Activated CD8-positive, alpha-beta memory T cell treated with anti-CD3 and anti-CD28 coated beads for 36 hours (primary cell): ENCODE measurements around the gene MOB4. TPM values are rescaled to one million over a fixed set of nuclear protein-coding genes. Genes with fewer than 3 reads are reported as not detected.
"Not testable (repeated sequence)": the region's sequence is repeated elsewhere in the genome, so short reads cannot be mapped to it uniquely, and the experiment has no call there.

ENCODE experiments used
- CTCF ChIA-PET: fragments of 350-600 bp; sonication (Branson Sonifier 250); formaldehyde crosslinking; loops from one replicate; lab custom pipeline; 2021; ENCODE audit warnings: antibody characterized with exemption; lab: Charles Lee
- POLR2A ChIA-PET: fragments of 350-600 bp; sonication (Branson Sonifier 250); formaldehyde crosslinking; loops from one replicate; lab custom pipeline; 2021; ENCODE audit warnings: antibody characterized with exemption; lab: Charles Lee
- total RNA-seq, 2 experiments: library from RNA; stranded (reverse); gene quantifications; one replicate each; pipeline ENCODE4 v1.2.3, GENCODE V29; 2021

The MOB4 gene
- total RNA-seq, 2 experiments from 2014 or later = 23.4 to 23.6 TPM

DNA sequence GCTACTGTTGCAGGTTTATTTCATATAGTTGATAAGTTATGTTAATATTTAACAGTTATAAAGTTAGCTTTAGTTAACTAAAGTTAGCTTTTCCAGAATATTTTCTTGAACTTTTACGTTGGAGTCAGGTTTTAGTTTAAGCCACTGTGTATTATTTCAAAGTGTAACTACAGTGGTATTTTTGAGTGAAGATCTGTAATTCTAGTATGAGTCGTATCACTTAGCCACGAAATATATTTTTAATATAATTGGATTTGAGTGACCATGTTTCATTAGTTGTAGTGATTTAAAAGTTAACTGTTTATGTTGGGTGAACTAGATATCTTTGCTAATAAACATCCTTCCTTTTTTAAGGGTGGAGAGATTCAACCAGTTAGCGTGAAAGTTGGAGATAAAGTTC lies 13.2 kb upstream of the MOB4 start:
- POLR2A ChIA-PET = interaction anchor here (0.6 to 4.7 kb wide), 3 partner anchors 14 to 68 kb away, joined by 4 to 28 read pairs (median 4); partner anchors contain the start of gene SF3B1

GRCh38 chr2:197504000-197504399 lies 11.9 kb upstream of the MOB4 start:
- CTCF ChIA-PET = interaction anchor here (0.5 kb wide), 1 partner anchor 32 kb away, joined by 4 read pairs; no protein-coding TSS in a partner anchor
- POLR2A ChIA-PET = interaction anchor here (0.8 to 1.3 kb wide), 3 partner anchors 9 to 12 kb away, joined by 3 to 5 read pairs (median 3); partner anchors contain the start of gene MOB4

More for the DNA sequence above, 13.2 kb upstream of the MOB4 start:
- CTCF ChIA-PET = no interaction called here

- ChIA-PET CTCF (interaction anchor here (0.5 kb wide), 1 partner anchor 33 kb away, joined by 4 read pairs; no protein-coding TSS in a partner anchor), POLR2A (interaction anchor here (0.7 to 1.3 kb wide), 3 partner anchors 9 to 13 kb away, joined by 3 to 5 read pairs (median 4); partner anchors contain the start of gene MOB4)
Measured at GRCh38 chr2:197504512-197504911, 11.4 kb upstream of the MOB4 start.

GRCh38 chr2:197506658-197507057 lies 9.2 kb upstream of the MOB4 start:
- CTCF ChIA-PET = interaction anchor here (0.5 to 0.8 kb wide), 2 partner anchors 10 to 22 kb away, joined by 3 to 4 read pairs; no protein-coding TSS in a partner anchor
- POLR2A ChIA-PET = no interaction called here

GRCh38 chr2:197513915-197514314 lies 2.0 kb upstream of the MOB4 start:
- POLR2A ChIA-PET = interaction anchor here (0.6 kb wide), 1 partner anchor 42 kb away, joined by 3 read pairs; no protein-coding TSS in a partner anchor
- CTCF ChIA-PET = no interaction called here

DNA sequence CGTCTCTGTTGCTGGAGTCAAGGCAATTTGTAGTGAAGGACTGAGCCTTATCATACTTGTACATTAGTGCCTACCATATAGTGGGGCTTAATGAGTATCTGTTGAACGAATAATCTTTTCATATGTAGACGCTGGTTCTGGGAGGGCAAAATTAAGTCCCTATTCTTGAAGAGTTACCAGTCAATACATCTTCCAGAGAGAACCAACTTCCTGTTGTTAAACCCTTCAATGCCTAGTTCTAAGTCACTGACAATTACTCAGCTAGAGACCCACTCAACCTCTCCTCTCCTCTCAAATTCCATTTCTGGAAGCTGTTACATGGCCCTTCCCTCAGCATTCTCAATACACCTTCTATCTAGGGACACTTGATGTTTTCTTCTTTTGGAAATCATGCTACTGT lies 1.1 kb upstream of the MOB4 start:
- POLR2A ChIA-PET = interaction anchor here (1.4 to 3.6 kb wide), 2 partner anchors 10 to 15 kb away, joined by 3 to 54 read pairs; partner anchors contain the start of genes HSPD1 and HSPE1
- CTCF ChIA-PET = no interaction called here

DNA sequence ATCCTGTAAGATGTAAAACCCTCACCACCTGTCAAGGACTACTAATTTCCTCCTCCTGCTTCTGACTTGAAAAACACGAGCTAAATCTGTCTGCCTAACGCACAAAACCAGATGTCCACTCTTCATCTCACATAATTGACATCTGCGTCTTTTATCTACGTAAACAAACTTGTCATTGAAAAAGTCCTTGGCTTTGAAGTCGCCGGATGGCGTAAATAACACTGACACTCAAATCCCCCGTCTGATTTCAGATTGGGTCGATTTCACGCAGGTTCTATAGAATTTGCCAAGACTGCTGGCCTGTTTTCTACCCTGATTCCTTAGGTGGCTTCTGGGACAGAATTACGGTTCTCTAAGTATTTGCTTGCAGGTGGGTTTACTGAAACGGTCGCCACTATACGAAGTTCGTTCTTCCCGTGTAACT lies 539 bp upstream of the MOB4 start:
- ChIA-PET POLR2A (interaction anchor here (1.4 to 3.6 kb wide), 3 partner anchors 11 to 190 kb away, joined by 3 to 54 read pairs (median 7); partner anchors contain the start of genes HSPD1, HSPE1 and MARS2), CTCF (interaction anchor here (1.2 kb wide), 1 partner anchor 11 kb away, joined by 4 read pairs; no protein-coding TSS in a partner anchor)

DNA sequence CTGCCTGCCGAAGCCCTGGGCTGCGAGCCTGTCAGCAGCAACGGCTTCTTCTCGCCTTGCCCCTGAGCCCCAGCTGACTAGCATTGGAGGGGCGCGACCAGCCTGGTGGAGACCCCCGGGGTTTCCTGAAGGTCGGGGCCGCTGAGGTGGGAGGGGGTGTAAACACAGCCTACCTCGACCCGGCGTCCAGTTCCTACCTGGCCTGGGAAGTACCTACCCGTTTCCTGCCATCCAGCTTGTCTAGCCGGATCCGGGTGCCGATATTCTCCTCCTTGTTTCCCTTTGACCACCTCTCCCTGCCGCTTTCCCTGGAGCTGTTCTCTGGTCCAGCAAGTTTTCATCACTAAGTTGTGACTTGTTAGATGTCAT lies 511 bp downstream of the MOB4 start:
- ChIA-PET CTCF (interaction anchor here (1.1 to 1.2 kb wide), 3 partner anchors 10 to 188 kb away, joined by 3 to 4 read pairs (median 4); partner anchors contain the start of gene MARS2), POLR2A (interaction anchor here (0.5 to 3.6 kb wide), 6 partner anchors 13 to 189 kb away, joined by 3 to 54 read pairs (median 4); partner anchors contain the start of genes COQ10B, HSPD1, HSPE1 and MARS2)

GRCh38 chr2:197517150-197517549 lies 1.3 kb downstream of the MOB4 start:
- POLR2A ChIA-PET = interaction anchor here (1.4 to 3.6 kb wide), 3 partner anchors 15 to 188 kb away, joined by 4 to 54 read pairs (median 7); partner anchors contain the start of genes HSPD1, HSPE1 and MARS2
- CTCF ChIA-PET = interaction anchor here (1.1 kb wide), 1 partner anchor 11 kb away, joined by 4 read pairs; no protein-coding TSS in a partner anchor

GRCh38 chr2:197538412-197538811 lies 22.5 kb downstream of the MOB4 start:
- ChIA-PET CTCF (no interaction called here), POLR2A (no interaction called here)

DNA sequence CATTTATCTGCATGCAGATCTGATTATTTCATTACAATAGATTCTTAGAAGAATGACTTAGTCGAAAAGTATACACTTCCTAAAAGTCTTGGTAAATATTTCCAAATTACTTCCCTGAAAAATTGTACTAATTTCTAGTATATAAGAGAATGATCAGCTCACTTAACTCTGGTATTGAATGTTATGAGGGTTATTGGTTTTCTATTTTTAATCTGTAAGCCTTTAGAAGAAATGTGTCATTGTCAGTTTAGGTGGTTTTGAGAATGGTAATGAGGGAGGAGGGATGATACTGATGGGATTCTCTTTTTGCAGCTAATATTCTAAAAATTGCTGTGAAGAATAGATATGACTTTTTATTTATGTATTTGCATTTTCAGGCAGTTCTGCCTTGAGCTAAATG lies 23.9 kb downstream of the MOB4 start:
- POLR2A ChIA-PET = interaction anchor here (0.6 kb wide), 1 partner anchor 47 kb away, joined by 4 read pairs; no protein-coding TSS in a partner anchor
- CTCF ChIA-PET = no interaction called here

DNA sequence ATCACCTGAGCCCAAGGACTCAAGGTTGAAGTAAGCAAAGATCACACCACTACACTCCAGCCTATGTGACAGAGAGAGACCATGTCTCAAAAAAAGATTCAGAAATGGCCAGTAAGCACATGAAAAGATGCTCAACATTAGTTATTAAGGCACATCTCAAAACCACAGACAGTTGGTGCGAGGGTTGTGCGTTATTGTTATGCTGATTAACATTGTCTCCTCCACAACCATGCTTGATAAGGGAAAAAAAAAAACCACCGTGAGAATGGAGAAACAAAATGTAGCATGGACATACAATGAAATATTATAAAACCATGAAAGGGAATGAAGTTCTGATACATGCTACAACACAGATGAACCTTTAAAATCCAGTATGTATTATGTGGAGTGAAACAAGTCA lies 27.3 kb downstream of the MOB4 start:
- ChIA-PET POLR2A (no interaction called here), CTCF (no interaction called here)

DNA sequence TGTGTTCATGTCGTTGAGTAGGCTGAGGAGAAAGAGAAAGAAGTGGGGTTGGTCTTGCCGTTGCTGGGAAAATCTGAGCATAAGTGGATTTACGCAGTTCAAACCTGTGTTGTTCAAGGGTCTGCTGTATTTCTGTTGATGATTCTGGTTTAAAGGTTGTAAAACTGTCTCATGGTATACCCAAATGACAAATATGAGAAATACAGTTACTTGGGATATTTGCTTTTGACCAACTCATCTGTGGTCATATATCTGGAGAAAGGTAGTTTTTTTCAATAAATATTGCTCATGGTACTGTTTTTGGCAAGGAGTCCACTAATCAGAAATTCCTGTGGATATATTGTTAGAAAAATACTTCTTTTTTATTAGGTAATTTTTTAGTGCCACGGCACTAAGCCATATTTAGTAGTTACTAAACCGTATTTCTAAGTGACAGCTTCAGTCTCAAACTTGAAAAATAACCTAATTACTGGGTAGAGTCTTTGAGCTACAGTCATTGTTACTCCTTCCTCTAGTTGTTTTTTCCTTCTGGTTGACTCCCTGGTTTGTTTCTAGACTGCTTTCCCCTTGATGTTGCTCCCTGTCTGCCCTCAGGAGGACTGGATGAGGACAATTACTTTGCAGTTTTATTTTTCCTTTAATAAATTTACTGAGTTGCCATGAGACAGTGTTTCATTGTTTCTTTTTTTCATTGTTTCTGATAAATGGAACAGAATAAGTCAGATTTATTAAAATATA lies 31.5 kb downstream of the MOB4 start:
- POLR2A ChIA-PET = no interaction called here
- CTCF ChIA-PET = no interaction called here

GRCh38 chr2:197548582-197548981 lies 32.7 kb downstream of the MOB4 start:
- CTCF ChIA-PET = no interaction called here
- POLR2A ChIA-PET = no interaction called here

DNA sequence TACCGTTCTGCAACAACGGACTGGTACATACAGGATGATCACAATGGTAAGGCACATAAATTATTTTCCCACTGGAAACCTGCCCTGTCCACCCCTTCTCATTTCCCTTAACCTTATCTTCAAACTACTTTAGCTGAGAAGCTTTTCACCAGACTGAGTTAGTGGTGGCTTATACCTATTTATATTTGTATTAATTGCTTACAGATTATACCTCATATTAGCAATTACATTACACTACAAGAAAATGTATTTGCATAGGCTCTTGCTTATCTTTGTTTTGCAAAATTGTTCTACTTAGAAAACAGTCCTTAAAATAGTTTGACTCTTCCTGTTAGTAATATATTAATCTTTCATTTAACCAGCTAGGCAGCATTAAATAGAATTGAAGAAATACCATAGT lies 35.4 kb downstream of the MOB4 start:
- CTCF ChIA-PET, POLR2A ChIA-PET: not testable (repeated sequence)

DNA sequence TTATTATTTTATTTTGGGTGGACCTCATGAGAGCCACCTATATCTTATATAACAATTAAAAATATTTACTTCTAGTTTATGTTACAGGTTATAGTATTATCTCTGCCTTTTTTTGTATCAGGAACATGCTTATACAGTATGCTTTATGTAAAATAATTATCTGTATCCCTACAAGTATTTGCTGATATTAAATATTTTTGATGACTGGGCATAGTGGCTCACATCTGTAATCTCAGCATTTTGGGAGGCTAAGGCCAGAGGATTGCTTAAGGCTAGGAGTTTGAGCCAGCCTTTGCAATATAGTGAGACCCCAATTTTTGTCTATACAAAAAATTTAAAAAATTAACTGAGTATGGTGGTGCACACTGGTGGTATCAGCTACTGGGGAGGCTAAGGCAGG lies 39.6 kb downstream of the MOB4 start:
- CTCF ChIA-PET = no interaction called here
- POLR2A ChIA-PET = no interaction called here

DNA sequence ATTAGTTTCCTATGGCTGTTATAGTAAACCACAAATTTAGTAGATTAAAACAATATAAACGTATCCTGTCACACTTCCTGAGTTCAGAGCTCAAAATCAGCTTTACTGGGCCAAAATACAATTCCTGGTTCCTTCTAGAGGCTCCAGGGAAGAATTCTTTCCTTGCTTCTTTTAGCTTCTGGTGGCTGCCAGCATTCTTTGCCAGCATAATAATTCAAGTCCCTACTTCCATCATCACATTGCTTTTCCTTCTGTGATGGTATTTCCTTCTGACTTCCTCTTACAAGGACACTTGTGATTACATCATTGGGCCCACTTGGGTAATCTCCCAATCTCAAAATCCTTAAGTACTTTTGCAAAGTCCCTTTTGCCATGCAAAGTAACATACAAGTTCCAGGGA lies 40.6 kb downstream of the MOB4 start:
- POLR2A ChIA-PET = no interaction called here
- CTCF ChIA-PET = no interaction called here

DNA sequence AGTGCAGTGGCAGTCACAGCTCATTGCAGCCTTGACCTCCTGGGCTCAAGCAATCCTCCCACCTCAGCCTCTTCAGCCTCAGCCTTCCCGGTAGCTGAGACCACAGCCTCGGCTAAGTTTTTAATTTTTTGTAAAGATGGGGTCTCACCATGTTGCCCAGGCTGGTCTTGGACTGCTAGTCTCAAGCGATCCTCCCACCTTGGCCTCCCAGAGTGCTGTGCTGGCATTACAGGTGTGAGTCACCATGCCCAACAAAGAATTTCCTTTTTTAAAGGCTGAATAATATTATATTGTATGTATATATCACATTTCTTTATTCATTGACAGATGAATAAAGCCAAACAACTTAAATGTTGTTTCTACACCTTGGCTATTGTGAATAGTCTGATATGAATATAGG lies 42.5 kb downstream of the MOB4 start:
- POLR2A ChIA-PET = no interaction called here
- CTCF ChIA-PET = interaction anchor here (0.6 kb wide), 1 partner anchor 188 kb away, joined by 3 read pairs; no protein-coding TSS in a partner anchor

DNA sequence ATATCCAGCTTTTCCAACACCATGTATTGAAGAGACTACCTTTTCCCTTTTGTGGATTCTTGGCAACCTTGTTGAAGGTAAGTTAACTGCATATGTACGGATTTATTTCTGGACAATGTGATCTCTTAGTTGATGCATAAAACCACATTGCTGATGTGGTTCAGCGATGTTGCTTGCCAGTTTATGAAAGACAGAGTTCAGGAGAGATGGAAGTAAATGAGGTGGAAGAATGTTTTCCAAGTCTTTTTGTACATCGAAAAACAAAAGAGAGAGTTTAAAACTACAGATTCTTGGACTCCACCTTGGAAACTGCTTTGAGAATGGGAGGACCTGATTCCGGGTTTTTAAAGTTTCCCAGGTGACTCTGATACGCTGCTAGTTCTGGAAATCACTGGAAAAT lies 43.8 kb downstream of the MOB4 start:
- ChIA-PET POLR2A (no interaction called here), CTCF (no interaction called here)

DNA sequence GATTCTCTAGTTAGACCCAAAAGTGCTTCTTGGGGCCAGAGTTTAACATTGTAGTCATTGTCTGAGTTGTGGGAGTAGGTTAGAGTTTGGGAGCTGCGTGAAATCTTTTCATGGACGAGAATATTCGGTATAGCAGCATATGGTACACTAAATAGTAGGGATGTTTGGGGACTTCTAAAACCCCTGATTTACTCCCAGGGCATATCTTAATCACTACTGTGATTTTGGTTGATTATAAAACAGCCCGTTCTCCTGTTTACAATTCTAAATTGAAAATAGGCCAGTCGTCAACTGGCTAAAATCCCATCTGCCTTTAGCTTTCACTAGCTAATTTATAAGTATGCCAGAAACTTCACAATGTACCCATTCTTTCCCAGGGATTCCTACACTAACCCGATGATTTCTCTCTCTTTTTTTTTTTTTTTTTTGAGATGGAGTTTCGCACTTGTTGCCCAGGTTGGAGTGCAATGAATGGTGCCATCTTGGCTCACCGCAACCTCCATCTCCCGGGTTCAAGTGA lies 44.3 kb downstream of the MOB4 start:
- ChIA-PET CTCF (no interaction called here), POLR2A (no interaction called here)
